AG04449 (cell line): ENCODE results near the gene GLO1.

ENCODE experiments used
- CTCF ChIA-PET: fragments of 350-600 bp; formaldehyde crosslinking; extraction: SDS; loops from one replicate; lab custom pipeline; 2021; ENCODE audit warnings: antibody characterized with exemption; lab: Yijun Ruan, JAX
- POLR2A ChIA-PET: fragments of 400-600, 350-600 bp; formaldehyde crosslinking; extraction: SDS; loops from one replicate; lab custom pipeline; 2020; ENCODE audit warnings: antibody characterized with exemption, inconsistent platforms; lab: Yijun Ruan, JAX
- DNase-seq: peaks from one replicate; pipeline ENCODE4 v3.0.0-alpha.2; 2010; ENCODE audit warnings: low read depth, low spot score
- H3K4me3 ChIP-seq: 2 replicates; pipeline ENCODE4 v1.5.1; 2011; ENCODE audit warnings: low read depth, mild to moderate bottlenecking, control low read depth, low read length
- CTCF ChIP-seq: IDR thresholded peaks from one replicate; pipeline ENCODE4 v1.5.1; 2011; ENCODE audit warnings: mild to moderate bottlenecking, moderate library complexity, low read length, control low read depth, inconsistent platforms; ENCODE audit not compliant: insufficient read depth; ENCODE audit errors: missing control alignments

GLO1 gene

GRCh38 chr6:38676974-38677544 lies 25.9 kb downstream of the GLO1 start:
- CTCF ChIA-PET, result no interaction called here
- no peak overlapping the region for H3K4me3 ChIP-seq
- no peak for TF ChIP-seq CTCF
- DNase-seq, result no peak
- POLR2A ChIA-PET, result no interaction called here

GRCh38 chr6:38676236-38676973 lies 26.5 kb downstream of the GLO1 start:
- DNase-seq, result no peak
- CTCF ChIA-PET, result no interaction called here
- H3K4me3 ChIP-seq, result no peak overlapping the region
- POLR2A ChIA-PET, result no interaction called here
- TF ChIP-seq CTCF, result no peak

- no peak for DNase-seq
- ChIA-PET POLR2A (no interaction called here), CTCF (interaction anchor here (0.6 to 1.4 kb wide), 6 partner anchors 9 to 164 kb away, joined by 3 to 4 read pairs (median 3); no protein-coding TSS in a partner anchor)
- TF ChIP-seq CTCF, result no peak
- no peak overlapping the region for H3K4me3 ChIP-seq
Observed at GRCh38 chr6:38673397-38674165, 29.4 kb downstream of the GLO1 start.

- no peak overlapping the region for H3K4me3 ChIP-seq
- TF ChIP-seq CTCF, result peak; percentile 53
- DNase-seq, result peak; percentile 14
- ChIA-PET CTCF (interaction anchor here (0.6 to 1.4 kb wide), 6 partner anchors 8 to 472 kb away, joined by 3 to 6 read pairs (median 4); no protein-coding TSS in a partner anchor), POLR2A (no interaction called here)
Observed at GRCh38 chr6:38671885-38672467, 31.0 kb downstream of the GLO1 start.

- CTCF ChIA-PET, result no interaction called here
- no peak for DNase-seq
- no peak for TF ChIP-seq CTCF
- H3K4me3 ChIP-seq, result no peak overlapping the region
- POLR2A ChIA-PET, result no interaction called here
Observed at GRCh38 chr6:38658418-38659167, 44.4 kb downstream of the GLO1 start.
